ENCODE data around the gene ZNF333. TPM values are rescaled to one million over a fixed set of nuclear protein-coding genes. Genes with fewer than 3 reads are reported as not detected.
A peak's percentile ranks its signal among the peaks of the same experiment; 100 is the strongest.

Gene ZNF333
- total RNA-seq, 6 experiments from 2014 or later = 7.9 to 10.0 (median 9.1) TPM

- peaks cover 98% of the 10 kb centered on the region for H3K36me3 Mint-ChIP-seq (ENCODE audit: low read depth)
- H3K4me1 Mint-ChIP-seq (ENCODE audit: low read depth) = no peaks in the 10 kb centered on the region
- peaks cover 91% of the 10 kb centered on the region for H3K9me3 Mint-ChIP-seq
- TF ChIP-seq CTCF (IDR thresholded peaks at IDR 0.05) = no peak
- DNase-seq = no peak
- H3K27ac Mint-ChIP-seq = no peak overlapping the region
- no peak overlapping the region for H3K4me3 Mint-ChIP-seq
- no peaks in the 10 kb centered on the region; the same call in 1 of the 2 replicates for H3K27me3 Mint-ChIP-seq (ENCODE audit: insufficient read depth)
Observed at GRCh38 chr19:14715841-14716240, 26.0 kb downstream of the ZNF333 start.

GRCh38 chr19:14718522-14719116 is 28.8 kb downstream of the ZNF333 start:
- no peak for TF ChIP-seq CTCF (IDR thresholded peaks at IDR 0.05)
- Mint-ChIP-seq H3K4me3 (no peak overlapping the region), H3K27ac (no peak overlapping the region), H3K27me3 (ENCODE audit: insufficient read depth) (no peaks in the 10 kb centered on the region), H3K4me1 (ENCODE audit: low read depth) (no peaks in the 10 kb centered on the region), H3K9me3 (peaks cover 96% of the 10 kb centered on the region), H3K36me3 (ENCODE audit: low read depth) (peaks cover 91% of the 10 kb centered on the region)
- peak; percentile 0 for DNase-seq

- Mint-ChIP-seq H3K4me3 (no peak overlapping the region), H3K27me3 (ENCODE audit: insufficient read depth) (no peaks in the 10 kb centered on the region), H3K27ac (no peak overlapping the region), H3K4me1 (ENCODE audit: low read depth) (no peaks in the 10 kb centered on the region), H3K36me3 (ENCODE audit: low read depth) (peaks cover 86% of the 10 kb centered on the region), H3K9me3 (peaks cover 94% of the 10 kb centered on the region)
- TF ChIP-seq CTCF (IDR thresholded peaks at IDR 0.05) = no peak
- DNase-seq = no peak
Observed at GRCh38 chr19:14719162-14719561, 29.3 kb downstream of the ZNF333 start.

GRCh38 chr19:14722127-14722526 is 32.3 kb downstream of the ZNF333 start:
- TF ChIP-seq CTCF (IDR thresholded peaks at IDR 0.05) = no peak
- peaks cover 64% of the 10 kb centered on the region for H3K36me3 Mint-ChIP-seq (ENCODE audit: low read depth)
- H3K27ac Mint-ChIP-seq = no peak overlapping the region
- H3K27me3 Mint-ChIP-seq (ENCODE audit: insufficient read depth) = no peaks in the 10 kb centered on the region
- H3K4me3 Mint-ChIP-seq = no peak overlapping the region
- peaks cover 90% of the 10 kb centered on the region for H3K9me3 Mint-ChIP-seq
- no peaks in the 10 kb centered on the region for H3K4me1 Mint-ChIP-seq (ENCODE audit: low read depth)
- no peak for DNase-seq

GRCh38 chr19:14728595-14728994 is 38.7 kb downstream of the ZNF333 start:
- Mint-ChIP-seq H3K36me3 (ENCODE audit: low read depth) (peaks cover 8% of the 10 kb centered on the region), H3K4me1 (ENCODE audit: low read depth) (no peaks in the 10 kb centered on the region), H3K27ac (no peak overlapping the region), H3K27me3 (ENCODE audit: insufficient read depth) (no peaks in the 10 kb centered on the region; the same call in none of the 2 replicates), H3K9me3 (peaks cover 55% of the 10 kb centered on the region), H3K4me3 (no peak overlapping the region)
- DNase-seq = no peak
- TF ChIP-seq CTCF (IDR thresholded peaks at IDR 0.05) = no peak
